GM21786 (cell line): ENCODE data around the gene TIFAB.

Source experiments
- ATAC-seq: cut with Tn5 transposase; IDR thresholded peaks from one replicate; pipeline ENCODE4 v1.9.1; 2021; ENCODE audit not compliant: unreplicated experiment

TIFAB gene

DNA sequence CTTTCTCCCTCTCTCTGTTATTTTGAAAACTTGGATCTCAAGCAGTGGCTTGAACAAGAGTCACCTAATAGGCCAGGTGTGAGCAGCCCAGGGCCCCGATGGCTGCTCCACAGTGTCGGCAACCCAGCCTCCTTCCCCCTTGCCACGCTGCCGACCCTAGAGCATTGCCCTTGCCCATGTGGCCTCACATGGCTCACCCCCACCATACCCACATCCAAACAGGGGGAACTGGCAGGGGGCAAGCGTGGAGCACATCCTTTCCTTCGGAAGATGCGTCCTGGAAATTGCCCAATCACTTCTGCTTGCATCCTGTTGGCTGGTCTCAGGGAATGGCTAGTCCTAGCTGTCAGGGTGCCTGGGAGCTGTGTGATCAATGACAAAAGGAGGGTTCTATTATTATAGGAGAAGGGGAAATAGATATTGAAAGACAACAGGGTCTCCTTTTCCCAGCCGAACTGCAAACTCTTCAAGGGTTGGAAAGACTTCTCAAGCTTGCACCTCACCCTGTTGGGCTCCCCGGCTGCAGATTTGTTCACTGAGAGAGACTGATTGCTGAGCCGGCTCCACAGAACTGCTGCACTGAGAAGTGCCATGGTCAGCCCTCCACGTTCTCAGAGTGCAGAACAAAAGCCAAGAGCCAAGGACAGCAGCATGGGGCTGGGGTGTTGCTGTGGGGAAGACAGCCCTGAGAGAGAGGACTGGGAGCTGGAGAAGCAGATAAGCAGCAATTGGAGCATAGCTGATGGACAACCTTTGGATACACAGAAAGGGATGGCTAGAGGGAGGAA lies 8.3 kb upstream of the TIFAB start:
- ATAC-seq: no peak

DNA sequence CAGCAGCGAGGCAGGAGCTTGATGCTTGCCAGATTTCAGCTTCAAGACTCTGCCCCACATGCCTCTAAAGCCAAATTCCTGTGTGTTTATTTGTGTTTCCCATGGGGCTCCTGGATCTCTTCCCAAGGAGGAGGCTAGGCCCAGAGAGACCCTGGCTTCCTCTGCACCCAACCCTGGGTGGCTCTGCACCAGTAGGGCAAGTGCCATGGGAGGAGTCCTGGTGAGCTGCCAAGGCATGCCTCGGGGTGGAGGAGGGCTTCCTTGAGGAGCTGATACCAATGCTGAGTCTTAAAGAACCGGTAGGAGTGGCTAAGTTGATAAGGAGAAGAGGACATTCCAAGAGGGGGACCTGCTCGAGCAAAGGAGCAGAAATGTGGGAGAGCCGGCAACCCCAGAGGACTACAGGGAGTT lies 6.8 kb upstream of the TIFAB start:
- ATAC-seq: no peak

DNA sequence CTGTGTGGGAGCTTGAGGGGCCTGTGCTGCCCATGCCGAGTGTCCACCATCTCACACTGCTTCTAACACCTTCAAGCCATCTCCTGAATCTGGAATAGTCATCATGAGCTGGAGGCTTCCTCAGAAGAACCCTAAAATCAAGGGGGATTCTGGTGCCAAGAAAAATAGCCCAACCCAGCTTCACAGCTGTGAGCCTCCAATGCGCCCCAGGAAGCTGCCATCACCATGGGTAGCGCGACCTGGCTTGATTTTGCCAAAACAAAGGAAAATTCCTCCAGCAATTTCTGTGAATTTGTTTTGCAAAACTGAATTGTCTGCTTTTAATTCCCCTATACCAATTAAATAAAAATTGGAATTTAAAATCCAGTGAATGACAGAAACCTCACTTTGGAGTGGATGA lies 6.2 kb upstream of the TIFAB start:
- ATAC-seq: no peak

DNA sequence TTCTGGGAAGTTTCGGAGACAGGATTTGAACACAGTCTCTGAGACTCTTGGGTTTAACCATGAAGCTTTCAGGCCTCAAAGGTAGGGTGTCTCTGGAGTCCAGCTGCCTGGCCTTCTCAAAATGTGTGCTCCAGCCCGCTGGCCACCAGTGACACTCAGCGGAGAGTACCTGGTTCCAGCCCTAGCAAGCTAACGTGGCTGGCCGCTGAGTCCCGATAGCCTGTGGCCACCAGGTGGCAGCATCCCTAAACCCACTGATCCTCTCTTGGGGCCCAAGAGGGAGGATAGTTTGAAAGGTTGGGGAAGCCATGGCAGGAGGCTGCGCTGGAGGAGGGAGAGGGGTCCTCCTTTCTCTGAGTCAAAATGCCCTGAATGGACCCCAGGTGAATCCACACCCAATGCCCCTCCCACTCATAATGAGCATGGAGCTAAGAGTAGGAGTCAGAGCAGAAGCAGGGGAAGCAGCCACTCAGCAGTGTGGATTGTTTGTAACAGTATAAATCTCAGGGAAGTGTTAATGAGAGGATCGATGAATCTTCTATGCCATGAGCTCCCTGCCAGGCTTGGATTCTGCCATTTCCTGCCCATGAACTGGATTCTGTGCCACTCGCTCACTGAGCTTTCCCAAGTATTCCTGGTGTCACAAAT lies 5.4 kb upstream of the TIFAB start:
- ATAC-seq: peak; percentile 65

DNA sequence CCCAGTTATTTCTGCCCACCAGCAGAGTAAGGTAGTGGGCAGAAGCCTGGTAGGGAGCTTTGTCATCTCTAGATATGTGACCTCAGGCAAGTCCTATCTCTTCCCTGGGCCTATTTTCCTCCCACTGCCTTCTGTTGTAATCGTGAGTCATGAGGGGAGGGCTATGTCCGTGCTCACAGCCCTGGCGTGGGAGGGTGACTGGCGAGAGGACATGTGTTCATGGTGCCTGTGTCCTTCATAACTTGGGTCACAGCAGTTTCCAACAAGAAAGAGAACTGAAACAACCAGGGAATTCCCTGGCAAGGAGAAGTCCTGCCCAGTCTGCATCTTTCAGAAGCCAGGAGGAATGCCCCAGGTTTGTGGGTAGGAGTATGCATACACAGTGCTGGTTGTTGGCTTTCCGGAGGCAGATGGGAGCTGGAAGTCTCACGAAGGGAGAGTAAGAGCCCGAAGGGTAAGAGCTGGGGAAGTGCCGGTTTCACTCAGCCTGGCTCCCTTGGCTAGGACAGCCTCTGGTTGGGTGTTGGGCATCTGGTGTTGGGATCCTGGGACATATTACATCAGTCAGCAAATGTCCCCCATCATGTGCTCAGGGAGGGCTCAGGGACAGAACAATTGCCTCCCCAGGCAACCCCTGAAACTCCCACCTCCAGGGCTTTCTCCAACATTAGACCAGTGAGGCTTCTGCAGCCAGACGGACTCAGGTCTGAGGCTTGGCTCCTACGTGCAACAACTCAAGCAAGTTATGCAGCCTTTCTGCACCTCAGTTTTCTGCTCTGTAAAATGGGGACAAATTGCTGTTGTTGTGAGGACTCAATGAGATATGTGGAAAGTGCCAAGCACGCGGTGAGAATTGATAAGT lies 4.3 kb upstream of the TIFAB start:
- ATAC-seq: no peak

DNA sequence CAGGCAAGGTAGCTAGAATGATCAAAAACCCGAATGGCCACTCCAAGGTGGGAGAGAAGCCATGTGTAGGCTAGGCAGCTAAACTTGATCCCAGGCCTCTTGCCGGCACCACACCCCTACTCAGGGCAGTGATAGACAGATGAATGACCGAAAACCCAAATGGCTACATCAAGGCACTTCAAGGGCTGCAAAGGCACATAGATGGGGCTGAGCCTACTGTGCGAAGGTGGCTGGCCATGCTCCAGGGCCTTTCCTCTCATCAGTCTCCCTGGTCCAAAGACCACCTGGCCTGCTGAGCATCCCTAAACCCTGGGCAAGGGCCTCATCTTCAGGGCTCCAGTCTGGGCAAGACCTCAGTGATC lies 3.7 kb upstream of the TIFAB start:
- no peak for ATAC-seq

DNA sequence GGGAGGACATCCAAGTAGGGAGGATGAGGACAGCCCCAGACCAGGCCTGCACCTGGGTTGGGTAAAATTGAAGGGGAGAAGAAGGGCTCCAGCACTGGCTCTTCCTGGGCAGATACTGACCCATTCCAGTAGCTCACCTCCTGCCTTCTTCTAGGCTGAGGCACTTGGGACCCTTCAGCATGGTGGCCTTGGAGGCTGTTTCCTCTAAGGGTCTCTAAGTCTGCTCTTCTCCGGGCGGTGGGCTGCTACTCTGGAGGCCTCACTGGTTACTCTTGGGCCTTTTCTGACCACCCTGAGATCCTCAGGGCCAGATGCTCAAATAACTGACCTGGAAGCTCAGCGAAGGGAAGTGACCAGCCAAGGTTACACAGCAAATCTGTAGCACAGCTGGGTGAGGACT lies 2.8 kb upstream of the TIFAB start:
- ATAC-seq: no peak

DNA sequence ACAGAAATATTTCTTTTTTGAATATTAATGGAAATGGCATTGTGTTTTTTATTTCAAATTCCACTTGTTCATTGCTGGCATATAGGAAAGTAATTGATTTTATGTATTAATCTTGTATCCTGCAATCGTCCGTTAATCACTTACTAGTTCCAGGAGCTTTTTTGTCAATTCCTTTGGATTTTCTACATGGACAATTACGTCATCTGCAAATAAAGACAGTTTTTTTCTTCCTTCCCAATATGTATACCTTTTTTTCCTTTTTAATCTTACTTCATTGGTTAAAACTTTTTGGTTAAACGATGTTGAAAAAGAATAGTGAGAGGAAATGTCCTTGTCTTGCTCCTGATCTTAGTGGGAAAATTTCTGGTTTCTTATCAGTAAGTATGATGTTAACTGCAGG lies 1.5 kb upstream of the TIFAB start:
- ATAC-seq: no peak

DNA sequence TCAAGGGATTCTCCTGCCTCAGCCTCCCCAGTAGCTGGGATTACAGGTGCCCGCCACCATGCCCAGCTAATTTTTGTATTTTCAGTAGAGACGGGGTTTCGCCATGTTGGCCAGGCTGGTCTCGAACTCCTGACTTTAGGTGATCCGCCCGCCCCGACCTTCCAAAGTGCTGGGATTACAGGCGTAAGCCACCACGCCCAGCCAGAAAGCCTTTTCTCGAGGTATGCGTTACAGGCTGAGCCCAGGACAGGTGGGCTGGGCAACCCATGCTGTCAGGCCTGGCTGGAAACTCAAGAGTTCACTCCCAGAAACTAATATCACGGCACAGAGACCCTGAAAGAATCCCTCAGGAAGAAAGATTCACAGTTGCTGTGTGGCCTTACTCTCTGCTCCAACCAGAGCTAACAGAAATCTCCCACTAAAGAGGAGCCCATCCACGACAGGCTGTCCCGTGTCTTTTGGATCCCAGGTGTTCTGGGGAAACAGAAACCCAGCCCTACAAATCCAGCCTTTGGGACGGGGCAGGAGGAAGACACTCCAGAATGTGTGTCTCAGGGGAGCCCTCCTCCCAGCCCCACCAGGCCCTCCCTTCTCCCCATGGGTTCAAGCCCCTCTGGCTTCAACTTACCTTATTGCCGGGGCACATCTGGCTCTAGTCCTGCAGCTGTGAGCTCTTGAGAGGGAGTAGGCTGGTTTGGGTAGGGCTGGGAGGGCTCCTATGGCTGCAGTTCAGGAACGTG lies 400 bp downstream of the TIFAB start:
- ATAC-seq: no peak

DNA sequence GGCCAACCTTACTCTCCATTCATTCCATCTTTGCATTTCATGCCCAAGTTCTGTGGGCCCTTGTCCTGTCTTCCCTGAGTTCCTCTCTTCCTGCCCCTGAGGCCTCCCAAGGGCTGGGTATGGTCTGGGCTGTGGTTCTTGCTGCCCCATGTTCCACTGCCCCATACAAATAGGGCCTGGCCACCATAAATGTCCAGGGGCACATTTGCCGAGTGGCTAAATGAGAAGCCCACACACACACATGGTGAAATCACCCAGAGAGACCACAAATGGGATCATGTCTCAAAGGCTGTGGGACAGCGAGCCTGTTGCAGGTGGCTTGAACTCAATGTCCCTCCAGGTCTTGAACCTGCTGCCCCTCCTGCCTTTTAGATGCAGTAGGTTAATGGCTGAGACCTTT lies 1.2 kb downstream of the TIFAB start:
- ATAC-seq: no peak

DNA sequence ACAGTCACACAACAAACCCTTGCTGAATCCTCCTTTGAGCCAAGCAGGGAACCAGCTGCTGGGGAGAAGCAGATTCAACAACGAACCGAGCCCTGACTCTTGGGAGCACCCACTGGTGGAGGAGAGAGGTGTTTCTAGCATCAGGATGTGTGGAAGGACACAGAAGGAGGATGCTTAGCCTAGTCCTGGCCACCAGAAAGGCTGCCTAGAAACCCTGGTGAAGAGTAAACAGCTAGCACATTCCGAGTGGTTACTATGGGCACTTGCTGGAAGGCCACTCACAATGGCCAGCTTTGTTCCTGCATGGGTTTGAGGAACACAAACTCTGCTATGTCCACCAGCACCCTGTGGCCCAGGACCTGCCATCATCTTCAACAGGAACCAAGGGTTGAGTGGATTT lies 1.8 kb downstream of the TIFAB start:
- no peak for ATAC-seq

DNA sequence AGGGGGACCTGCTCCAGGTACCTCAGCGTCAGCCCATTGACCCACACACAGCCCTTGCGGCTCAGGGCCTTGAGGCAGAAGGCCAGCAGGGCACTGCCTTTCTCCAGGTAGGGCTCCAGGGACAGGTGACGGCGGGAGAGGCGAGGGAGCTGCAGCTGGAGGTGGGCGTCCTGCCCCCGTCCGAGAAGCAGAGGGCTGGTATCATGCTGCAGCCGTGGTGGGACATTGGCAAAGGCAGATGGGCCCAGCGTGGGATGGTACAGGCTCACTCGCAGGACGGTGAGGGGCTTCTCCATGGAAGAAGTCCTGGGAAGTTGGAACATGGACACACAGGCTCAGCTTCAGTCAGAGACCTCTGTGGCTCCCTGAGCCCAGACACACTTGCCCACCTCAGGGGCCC lies 2.5 kb downstream of the TIFAB start:
- ATAC-seq: no peak

DNA sequence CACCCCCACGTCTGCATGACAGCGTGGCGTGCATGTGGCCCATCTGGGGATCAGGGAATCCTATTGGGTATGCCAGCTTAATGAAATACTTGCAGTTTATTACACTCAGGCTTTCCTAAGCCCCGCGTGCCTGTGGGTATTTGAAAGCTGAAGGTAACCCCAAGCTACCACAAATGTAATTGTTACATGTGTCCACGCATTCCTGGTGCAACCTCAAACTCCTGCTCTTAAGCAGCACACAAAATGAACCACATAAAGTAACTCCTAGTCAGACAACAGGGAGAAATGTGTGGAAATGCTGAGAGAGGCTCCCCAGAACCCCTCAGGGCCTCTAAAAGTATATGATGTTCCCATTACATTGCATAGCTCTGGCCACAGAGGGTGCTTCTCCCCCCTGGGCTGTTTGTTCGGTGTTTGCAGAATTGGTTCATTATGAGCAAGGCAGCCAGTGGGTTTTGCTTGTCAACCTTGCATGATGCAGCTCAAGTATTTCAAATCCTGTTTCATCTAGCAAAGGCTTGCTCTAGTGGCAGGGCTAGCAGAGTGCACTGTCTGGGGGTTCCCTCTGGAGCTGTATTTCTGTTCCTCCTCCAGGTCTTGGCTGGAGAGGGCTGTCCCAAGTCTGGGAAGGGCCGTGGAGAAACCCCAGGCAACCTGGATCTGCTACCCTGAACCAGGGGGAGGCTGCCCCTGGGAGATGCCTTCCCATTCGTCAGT lies 3.2 kb downstream of the TIFAB start:
- no peak for ATAC-seq

DNA sequence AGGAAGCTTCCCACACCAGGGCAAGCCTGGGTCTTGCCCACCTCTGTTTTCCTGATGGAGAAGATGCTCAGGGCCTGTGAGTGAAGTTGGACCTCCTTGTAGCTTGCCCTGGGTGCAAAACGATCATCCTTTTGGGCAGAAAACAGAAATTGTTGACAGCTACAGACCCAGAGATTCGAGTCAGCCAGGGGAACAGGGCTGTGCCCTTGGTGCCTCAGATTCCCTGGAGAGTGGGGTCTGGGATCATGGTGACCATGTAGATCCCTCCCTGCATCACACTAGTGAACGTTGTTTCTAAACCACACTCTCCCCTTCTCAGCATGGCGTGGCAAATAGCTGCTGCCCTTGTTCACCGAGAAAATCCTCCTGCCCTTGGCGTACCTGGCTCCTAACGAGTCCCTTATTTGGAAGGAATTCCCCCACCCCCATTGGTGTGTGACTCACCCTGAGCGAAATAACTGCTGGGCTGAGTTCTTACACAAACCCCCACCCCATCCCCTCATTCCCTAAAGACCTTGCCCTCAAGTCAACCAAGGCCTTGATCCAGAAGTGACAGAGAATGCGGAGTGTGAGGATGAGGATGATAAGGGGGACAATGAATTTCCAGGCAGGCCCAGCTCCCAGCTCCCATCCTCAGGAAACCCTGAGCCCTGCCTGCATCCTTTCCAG lies 3.9 kb downstream of the TIFAB start:
- ATAC-seq: no peak

DNA sequence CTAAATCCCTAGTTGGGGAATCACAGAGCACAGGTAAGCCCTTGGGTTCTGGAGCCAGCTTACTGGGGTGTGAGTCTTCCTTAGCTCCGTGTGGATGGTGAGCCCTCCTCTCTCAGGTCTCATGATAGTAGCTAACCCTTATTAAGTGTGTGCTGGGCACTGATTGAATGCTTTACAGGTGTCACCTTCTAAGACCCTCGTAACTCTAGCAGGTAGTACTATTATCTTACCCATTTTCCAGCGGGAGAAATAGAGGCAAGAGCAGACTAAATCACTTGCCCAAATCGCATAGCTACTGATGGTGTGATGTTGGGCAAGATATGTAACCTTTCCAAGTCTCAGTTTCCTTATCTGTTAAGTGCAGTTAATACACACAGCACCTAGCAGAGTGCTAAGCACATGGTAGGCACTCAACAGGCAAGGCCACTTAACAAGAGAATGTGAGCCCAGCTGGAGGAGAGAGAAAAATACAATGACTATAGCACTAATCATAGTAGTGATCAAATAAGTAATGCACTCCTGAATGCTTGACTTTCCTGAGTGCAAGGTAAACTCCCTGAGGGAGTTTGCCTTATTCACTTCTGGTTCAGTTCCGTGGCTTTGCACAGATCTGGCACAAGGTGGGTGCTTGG lies 4.7 kb downstream of the TIFAB start, which contains the start of gene DCANP1:
Gene DCANP1 (minus strand): TSS at position 51 of the 632 bp plus-strand sequence. CDS start 240 bp downstream, outside the sequence.
- no peak for ATAC-seq

DNA sequence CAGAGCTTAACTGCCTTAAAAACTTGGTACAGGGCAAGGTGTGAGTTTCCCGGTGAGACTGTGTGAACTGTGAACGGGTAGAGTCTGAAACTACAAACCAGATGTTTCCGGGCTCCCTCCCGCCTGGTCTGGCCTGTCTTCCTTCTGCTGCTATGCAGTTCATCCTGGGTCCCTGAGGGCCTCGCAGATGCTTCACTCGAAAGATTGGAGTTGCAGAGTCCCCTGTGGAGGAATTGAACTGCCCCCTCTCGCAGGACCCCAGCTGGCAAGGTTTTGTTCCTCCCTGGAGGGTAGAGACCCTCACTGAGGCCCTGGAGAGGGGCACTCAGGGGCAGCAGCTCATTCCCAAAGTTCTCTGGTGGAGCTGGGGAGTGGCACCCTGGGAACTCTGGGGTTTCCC lies 5.5 kb downstream of the TIFAB start:
- ATAC-seq: no peak

DNA sequence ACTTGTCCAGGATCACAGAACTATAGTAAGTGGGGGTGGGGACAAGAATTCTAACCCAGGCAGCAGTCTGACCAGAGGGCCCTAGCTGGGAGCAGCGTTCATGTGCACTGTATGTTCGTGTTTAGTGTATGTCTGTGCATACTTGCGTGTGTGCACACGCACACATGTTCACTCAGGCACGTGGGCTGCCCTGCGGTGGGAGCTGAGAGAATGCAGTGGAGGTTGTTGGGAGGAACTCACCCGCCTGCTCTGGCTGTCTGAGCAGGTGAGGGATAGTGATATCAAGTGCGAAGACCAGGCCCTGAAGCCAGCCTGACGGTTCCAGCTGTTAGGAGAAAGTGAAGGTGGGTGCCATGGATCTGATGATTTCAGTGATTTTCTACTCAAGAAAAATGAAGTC lies 5.9 kb downstream of the TIFAB start:
- no peak for ATAC-seq

DNA sequence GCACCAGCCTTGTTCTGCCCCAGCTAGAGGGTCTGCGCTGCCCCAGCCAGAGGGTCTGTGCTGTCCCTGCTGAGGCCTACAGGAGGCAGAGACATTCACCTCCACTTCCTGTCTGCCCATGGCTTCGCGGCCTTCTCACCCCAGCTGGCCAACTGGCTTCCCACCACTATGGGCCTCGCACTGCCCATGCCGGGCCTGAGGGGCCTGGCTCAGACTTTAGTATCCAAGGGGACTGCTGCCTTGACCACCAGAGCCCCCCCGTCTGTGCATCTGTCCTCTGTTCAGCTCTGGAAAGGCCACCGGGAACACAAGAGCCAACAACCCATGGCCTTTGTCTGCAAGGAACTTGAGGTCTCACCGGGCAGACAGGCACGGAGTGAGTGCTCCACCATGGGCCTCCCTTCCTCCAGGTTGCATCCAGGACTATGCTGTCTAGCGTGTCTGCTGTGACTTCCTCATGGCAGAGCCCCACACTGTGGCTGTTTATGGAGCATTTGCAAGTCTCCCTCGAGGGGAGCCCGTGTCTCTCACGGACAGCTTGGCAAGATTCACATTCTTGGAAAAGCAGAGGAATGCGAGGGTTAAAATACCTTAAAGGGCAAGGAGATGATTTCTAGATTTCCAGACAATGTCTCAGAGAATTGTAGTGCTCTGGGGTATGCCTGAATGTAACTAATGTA lies 6.7 kb downstream of the TIFAB start:
- no peak for ATAC-seq

DNA sequence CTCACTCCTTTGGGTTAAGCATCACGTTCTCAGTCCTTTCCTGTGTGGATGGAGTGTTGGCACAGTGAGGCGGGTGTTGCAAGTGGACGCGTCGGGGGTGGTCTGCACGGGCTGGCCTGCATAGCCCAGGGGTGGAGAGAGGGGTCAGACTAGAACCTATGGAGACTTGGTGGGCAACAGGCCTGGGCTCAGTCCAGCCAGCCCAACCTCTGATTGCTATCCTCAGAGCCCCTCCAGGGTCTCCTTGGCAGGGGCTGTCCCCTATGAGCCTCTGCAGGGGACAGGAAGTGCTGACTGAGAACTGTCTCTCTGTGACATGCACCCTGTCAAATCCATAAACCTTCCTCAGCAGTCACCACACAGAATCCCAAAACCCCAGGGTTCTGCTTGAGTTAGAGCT lies 7.3 kb downstream of the TIFAB start:
- no peak for ATAC-seq
